Activated T-cell treated with anti-CD3 and anti-CD28 coated beads for 24 hours (primary cell): Measurements from ENCODE around the gene CAPN5.
"Not testable (repeated sequence)": the region's sequence is repeated elsewhere in the genome, so short reads cannot be mapped to it uniquely, and the experiment has no call there.

Source experiments
- DNase-seq: peaks from one replicate; pipeline ENCODE4 v3.0.0-alpha.2; 2020; ENCODE audit warnings: low read depth

Gene CAPN5

DNA sequence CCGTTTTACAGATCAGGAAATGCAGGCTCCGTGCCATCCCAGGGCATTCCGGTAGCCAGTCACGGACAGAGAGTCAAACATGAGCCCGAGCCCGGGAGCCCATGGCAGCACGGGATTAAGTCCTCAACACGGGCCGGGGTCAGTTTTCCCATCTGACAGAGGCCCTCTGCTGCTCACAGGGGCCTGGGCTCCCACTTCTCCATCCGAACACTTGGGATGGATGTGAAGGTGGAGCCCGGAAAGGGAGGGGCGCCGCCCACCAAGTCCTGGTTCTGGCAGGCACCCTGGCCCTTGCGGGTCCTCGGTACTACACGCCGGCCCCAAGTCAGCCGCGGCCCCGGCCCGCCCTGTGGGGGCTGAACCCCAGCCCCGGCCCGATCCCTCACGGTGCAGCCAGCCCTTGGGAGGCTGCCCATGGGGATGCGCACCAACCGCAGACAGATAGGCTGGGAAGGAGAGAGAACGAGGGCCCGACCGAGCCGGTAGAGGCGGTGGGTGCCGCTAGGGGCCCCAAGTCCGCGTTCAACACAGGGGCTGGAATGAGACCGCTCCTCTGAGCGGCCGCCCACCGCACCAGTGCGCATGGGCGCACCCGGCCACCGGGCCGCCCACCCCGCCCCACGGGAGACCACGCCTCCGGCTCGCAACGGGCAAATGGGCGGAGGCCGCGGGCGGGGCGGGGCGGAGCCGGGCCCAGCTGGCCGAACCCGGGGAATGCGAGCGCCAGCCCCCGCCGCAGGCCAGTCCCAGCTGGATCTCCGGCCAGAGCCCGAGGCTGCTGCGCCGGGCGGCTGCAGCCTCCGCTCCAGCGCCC is at the start of gene CAPN5:
CAPN5 (plus strand) TSS at position 743 of the 814 bp plus-strand sequence. CDS start 17,916 bp downstream, outside the sequence.
- DNase-seq, result peak; percentile 83

DNA sequence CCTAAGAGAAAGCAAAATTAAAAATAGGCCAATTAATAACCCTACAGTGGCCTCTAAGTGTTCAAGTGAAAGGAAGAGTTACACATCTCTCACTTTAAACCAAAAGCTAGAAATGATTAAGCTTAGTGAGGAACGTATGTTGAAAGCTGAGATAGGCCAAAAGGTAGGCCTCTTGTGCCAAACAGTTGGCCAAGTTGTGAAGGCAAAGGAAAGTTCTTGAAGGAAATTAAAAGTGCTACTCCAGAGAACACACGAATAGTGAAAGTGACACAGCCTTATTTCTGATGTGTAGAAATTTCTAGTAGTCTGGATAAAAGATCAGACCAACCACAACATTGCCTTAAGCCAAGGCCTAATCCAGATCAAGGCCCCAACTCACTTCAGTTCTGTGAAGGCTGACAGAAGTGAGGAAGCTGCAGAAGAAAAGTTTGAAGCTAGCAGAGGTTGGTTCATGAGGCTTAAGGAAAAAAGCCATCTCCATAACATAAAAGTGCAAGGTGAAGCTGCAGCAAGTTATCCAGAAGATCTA is 48.3 kb upstream of the CAPN5 start:
- not testable (repeated sequence) for DNase-seq

DNA sequence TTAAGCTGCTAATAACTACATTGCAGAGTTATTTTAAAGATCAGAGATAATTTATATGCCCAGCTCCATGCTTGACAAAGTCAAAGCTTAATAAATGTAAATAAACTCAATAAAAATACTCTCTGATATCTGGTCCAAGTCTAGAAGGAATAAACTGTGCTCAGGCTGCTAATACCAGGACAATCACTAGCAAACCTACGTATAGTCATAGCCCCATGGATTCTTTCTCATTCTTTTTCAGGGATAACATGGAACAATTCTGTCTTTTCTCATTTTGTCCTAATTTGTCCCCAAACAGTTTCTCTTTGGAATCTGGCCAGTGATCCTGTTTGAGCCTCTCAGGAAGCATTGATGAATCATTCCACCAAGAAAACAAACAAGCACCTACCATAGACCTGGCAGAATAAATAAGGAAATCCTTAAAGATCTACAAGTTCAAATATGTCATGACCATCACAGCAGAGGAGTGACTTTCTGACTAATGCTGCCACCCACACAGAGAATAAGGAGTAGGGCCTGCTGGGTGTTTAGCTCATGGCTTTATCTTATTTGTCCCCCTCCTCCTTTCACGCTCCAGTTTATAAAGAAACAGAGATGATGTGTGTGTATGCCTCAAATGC is 46.7 kb upstream of the CAPN5 start:
- DNase-seq, result no peak

DNA sequence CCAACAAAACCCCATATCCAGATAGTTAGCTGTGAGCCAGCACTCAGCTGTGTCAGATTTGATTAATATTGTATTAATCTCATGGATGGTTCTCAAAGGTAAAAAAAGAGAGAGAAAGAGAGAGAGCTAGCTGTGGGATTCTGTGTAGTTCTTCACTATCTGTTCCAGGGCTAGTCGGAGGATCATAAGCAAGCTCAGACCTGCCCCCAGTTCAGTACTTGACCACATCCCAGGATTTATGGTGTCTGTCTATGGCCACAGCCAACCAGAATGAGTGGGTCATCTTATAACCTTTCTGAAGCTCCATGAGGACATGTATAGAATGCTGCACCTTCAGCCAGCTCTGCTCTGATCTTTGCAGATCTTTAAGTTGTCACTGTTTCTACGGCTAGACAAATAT is 46.0 kb upstream of the CAPN5 start:
- no peak for DNase-seq

DNA sequence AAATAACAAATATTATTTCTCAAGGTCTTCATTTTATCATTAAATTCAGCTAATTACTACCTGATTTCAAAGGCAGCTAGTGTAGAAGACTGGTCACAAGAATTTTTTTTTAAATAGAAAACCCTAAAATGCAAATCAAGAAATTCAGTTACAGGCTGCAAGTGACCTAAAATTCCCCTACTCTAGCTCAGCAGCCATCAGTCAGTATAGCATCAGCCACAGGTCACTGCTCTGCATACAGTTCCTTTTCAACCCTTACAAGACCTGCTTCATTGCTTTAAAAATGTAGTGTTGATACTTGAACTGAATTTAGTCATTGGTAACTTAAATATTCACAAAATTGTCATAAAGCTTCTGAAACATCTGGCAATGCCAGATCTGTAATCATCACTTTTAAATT is 42.0 kb upstream of the CAPN5 start:
- DNase-seq, result no peak

DNA sequence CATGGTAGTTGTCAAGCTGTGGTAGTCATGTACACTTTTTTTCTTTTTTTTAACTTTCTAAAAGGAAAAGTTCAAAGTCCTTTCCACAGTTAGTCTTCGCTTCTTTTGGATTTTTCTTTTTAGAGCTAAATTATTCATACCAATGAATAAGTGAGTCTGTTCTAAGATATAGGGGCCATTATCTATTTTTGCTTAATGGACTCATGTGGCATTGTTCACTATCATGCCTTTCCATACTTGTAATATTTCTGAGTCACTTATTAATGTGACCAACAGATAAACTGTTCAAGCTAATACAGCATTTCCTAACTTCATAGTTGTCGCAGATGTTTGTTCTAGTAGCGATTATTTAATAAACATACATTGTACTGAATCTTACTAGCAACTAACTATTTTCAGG is 40.5 kb upstream of the CAPN5 start:
- no peak for DNase-seq

DNA sequence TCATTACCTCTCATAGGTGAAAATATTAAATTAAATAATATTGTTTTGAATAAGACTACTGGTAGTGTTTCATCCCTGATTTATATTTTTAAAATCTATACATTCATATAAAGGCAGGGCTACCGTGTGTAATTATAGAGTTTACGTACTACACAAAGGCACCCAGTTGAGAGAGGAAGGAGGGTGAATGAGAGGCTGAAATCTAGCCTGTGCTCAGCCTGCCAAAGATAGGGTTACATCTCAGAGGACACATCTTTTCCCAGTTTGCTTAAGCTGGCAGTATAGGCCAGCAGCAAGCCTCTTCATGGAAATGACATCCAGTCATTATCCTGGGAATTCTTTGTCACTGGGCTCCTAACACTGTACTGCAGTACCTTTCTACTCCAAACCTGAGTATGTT is 40.0 kb upstream of the CAPN5 start:
- no peak for DNase-seq

DNA sequence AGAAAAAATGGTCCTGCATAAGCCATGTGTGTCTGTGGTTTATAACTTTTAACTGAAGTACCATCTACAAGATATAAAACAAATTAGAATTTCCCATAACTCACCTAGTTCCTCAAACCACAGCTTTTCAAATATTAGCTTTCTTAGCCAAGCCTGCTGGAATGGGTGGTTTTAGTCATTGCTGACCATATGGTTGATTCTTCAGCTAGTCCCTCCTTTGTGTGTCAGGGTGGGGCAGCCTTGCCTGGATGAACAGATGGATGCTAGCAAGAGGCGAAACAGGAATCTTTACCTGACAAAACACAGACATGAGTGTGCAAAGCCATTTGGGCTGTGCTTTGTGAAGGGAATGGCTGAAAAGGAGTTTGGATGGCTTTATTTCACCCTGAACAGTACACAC is 39.5 kb upstream of the CAPN5 start:
- DNase-seq, result no peak

DNA sequence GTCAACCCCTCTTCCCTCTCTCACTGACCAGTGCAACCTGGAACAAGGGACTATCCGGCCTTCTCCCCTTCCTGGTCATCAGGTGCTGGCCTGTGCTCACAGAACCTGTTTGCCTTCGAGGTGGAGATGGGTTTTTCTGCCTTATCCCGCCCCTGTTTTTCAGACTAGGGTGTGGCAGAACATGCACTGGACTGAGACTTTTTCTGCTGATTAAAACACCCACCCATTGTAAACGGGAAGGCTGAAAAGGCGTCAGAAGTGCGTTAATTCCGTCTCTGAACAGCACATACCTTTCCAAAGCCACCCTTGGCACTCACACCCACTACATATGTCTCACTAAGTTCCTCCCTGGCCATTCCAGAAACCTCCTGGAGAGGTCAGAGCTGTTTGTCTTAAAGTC is 36.9 kb upstream of the CAPN5 start:
- no peak for DNase-seq

DNA sequence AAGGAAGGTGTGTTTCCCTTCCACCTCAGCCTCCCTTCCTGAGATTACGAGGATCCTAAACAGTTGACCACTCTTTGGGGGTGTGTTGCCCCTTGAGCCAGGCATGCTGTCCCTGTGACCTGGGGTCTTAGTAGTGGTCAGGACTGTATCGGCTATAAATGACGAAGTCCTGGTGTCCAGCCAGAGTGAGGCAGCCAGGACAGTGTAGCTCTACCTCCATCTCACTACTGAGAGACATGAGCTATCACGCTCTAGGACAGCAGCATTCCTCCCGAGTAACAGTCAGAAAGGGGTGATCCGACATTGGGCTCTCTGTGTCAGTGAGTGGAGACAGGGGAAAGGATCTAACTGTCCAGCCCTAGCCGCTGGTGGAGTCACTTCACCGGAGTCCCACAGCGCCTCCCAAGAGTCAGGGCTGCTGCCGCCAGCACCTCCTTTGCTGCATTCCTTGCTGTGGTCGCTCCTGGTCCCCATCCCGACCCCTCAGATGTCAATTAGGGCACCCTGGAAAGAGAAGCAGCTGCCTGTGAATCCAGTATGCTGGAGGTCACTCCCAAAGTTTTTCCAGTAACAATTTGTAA is 35.8 kb upstream of the CAPN5 start:
- no peak for DNase-seq

DNA sequence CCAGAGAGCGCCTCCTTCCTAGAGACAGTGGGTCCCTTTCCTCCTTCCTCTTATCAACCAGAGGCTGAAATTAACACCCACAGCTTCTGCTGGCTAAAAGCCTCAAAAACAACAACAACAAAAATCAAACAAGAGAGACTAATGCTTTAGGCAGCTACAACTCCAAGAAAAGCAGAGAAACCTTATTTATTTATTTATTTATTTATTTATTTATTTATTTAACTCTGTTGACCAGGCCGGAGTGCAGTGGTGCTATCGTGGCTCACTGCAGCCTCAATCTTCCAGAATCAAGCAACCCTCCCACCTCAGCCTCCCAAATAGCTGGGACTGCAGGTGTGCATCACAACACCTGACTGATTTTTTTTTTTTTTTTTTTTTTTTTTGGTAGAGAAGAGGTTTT is 35.2 kb upstream of the CAPN5 start:
- no peak for DNase-seq

DNA sequence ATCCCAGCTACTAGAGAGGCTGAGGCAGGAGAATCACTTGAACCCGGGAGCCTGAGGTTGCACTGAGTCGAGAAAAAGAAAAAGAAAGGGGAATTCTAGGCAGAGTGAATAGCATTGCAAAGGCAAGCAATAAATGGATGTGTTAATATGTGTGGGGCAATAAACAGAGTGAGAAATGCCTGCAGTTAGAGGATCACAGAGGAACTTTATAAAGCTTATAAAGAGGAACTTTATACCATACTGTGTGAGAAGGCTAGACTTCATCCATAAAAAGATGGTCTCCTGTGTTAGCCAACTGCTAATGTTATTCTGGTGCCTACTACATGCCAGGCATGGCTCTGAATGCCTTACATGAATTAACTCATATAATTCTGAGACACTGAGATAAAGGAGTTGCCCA is 31.7 kb upstream of the CAPN5 start:
- DNase-seq, result no peak

DNA sequence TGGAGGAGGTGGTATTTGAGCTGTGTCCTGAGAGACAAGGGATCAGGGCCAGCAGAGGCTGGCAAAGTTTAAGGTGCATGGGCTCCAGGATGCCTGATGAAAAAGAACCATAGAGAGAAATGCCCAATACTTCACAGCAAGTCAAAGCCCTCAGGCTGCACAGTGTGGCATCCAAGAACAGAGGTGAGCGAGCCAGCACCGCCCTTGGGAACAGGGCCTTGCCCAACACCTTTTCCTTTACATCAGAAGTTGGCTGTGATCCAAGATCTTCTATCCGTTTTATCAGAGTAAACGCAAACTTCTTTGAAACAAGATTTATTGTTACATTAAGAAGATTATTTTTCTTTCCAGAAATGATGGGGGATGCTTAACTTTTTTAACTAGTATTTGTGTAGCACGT is 31.2 kb upstream of the CAPN5 start:
- DNase-seq, result no peak

DNA sequence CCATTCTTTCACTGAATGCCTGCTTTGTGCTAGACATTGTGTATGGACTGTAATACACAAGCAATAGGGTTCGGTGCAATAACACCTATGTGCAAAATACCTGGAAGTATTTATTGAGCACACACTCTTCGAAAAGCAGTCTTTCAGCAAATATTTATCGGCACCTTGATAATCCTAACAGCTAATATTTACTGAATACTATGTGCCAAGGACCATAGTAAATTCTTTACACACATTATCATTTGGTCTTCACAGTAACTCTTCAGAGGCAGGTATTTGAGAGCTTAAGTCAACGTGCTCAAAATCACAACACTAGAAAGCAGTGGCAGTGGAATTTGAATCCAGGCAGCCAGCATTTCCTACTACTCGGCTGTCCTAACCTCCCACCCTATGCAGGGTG is 30.4 kb upstream of the CAPN5 start:
- no peak for DNase-seq

DNA sequence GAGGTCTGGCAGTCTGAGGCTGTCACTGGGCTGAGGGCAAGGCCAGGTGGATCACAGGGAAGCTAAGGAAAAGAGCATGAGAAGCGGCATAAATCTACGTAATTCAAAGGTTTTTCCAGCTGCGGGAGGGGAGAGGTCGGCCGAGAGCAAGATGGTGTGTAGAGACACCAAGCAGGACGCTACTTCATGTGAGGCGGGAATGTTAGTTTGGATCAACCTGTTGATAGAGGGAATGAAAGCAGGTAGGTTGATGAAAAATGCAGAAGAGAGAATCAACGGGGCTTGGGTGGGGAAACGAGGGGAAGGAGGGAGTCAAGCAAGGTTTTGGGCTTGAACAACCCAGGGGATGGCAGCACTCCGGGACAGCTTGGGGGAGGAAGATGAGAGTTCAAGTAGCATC is 29.7 kb upstream of the CAPN5 start:
- DNase-seq, result no peak

DNA sequence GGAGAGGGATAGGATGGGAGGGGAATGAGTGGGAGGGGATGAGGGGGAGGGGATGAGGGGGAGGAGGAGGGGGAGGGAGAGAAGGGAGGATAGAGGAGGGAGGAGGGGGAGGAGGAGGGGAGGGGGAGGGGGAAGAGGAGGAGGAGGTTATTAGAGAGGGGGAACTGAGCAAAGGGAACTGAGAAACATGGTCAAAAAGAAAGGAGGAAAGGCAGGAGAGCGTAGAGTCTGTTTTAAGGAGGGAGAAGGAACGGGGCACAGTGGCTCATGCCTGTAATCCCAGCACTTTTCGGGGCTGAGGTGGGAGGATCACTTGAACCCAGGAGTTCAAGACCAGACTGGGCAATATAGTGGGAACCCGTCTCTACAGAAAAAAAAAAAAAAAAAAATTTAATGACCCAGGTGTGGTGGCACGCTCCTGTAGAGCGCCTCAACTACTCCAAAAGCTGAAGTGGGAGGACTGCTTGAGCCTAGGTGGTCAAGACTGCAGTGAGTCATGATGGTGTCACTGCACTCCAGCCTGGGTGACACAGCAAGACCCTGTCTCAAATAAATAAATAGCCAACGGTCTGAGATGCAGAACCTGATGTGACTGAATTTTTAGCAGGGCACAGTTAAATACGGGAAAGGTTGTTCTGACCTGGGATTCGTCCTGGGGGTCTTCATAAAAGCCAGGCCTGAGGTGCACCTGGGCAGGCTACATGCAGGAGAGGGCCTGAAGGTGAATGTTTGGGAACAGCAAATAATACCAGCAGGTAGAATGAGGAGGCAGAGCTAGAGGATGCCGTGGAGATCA is 28.5 kb upstream of the CAPN5 start:
- no peak for DNase-seq

DNA sequence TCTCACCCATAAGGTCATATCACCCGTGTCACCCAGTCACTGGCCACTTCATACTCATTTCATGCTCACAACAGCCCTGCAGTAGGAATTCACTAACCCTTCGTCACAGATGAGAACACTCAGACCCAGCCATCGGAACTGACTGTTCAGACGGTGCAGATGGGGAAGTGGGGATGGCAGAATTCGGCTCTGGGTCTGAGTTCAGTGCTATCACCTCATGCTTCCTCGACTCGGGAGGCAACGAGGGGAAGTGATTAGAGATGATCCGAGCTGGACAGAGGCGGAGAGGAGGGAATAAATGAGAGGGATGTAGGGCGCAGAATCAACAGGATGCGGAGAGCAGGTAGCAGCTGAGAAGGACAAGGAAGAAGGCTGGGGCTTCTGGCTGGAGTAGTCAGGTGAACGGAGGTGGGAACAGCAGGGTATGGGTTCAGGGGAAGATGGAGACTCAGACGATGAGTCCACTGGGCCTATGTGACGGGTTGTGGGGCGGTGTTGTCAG is 27.9 kb upstream of the CAPN5 start:
- no peak for DNase-seq

DNA sequence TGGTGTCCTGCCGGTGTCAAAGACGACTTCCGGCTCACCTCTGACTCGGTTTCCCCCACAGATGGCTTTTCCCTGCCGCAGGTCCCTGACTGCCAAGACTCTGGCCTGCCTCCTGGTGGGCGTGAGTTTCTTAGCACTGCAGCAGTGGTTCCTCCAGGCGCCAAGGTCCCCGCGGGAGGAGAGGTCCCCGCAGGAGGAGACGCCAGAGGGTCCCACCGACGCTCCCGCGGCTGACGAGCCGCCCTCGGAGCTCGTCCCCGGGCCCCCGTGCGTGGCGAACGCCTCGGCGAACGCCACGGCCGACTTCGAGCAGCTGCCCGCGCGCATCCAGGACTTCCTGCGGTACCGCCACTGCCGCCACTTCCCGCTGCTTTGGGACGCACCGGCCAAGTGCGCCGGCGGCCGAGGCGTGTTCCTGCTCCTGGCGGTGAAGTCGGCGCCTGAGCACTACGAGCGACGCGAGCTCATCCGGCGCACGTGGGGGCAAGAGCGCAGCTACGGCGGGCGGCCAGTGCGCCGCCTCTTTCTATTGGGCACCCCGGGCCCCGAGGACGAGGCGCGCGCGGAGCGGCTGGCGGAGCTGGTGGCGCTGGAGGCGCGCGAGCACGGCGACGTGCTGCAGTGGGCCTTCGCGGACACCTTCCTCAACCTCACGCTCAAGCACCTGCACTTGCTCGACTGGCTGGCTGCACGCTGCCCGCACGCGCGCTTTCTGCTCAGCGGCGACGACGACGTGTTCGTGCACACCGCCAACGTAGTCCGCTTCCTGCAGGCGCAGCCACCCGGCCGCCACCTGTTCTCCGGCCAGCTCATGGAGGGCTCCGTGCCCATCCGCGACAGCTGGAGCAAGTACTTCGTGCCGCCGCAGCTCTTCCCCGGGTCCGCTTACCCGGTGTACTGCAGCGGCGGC is 27.0 kb upstream of the CAPN5 start:
- DNase-seq, result no peak

DNA sequence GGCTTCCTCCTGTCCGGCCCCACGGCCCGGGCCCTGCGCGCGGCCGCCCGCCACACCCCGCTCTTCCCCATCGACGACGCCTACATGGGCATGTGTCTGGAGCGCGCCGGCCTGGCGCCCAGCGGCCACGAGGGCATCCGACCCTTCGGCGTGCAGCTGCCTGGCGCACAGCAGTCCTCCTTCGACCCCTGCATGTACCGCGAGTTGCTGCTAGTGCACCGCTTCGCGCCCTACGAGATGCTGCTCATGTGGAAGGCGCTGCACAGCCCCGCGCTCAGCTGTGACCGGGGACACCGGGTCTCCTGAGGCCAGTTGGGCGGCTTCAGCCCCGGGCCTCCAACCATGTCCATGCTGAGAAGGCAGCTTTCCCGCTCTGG is 26.4 kb upstream of the CAPN5 start:
- no peak for DNase-seq

DNA sequence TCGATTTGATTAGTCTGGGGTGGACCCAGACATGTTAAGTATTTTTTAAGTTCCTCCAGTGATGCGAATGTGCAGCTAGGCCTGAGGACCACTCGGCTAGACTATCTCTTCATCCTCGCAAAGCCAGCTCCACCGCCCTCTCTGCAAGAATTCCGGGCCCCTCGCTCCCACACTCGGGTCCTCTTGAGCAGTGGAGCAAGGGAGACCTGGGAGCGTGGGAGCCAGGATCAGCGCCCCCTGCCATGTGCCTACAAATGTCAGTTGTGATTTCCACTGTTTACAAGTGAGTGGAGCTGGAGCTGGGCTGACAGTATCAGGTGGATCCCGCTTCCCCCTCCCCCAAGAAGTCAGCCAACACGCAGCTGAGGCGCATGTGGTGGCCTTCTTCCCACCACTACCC is 25.9 kb upstream of the CAPN5 start:
- no peak for DNase-seq

DNA sequence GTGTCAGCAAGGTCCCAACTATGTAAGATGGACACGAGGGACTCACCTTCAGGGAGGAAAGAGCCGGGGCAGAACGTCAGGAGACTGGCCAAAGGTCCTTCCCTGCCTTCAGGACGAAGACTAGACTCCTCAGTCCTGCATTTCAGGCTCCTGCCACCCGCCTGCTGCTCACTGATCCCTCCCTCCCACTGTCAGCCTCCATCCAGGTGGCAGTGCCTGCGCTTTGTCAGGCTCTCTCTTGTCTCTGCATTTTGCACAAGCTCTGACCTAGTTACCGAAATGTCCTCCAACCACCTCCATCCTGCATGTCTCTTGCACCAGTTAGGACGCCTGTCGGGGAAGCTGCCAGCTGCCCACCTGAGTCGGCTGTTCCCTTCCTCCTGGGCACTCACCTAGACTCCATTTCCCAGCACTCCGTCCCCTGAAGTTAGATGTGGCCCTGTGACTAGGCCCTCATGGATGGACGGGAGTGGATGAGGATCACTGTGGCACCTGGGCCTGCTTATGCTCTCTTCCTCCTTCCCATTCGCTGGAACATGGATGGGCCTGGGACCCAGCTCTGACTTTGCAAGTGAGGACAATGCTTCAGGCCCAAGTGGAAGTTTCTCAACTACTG is 24.6 kb upstream of the CAPN5 start:
- DNase-seq, result no peak
